ENCODE measurements around the gene CDKN2AIPNL.

Gene CDKN2AIPNL

GRCh38 chr5:134450374-134450773 lies 38.7 kb upstream of the CDKN2AIPNL start:
- H3K27me3 ChIP-seq (ENCODE audit: low read depth, low read length): no peaks in the 10 kb centered on the region
- H3K9me3 ChIP-seq (ENCODE audit: control insufficient read depth in 1 of 2, low read length in 2 of 2): no peaks in the 10 kb centered on the region
- no peak overlapping the region for H3K4me3 ChIP-seq (ENCODE audit: low read depth in 1 of 2, low read length in 2 of 2)
- H3K36me3 ChIP-seq (ENCODE audit: control insufficient read depth in 1 of 2, insufficient read depth in 2 of 2, low read length in 2 of 2): no peaks in the 10 kb centered on the region
- peaks cover 8 to 10% of the 10 kb centered on the region in 2 donors for H3K4me1 ChIP-seq (ENCODE audit: control insufficient read depth in 1 of 2, insufficient read depth in 2 of 2, low read length in 2 of 2)
- H3K27ac ChIP-seq (ENCODE audit: low read length): no peak overlapping the region

GRCh38 chr5:134449167-134449566 lies 37.5 kb upstream of the CDKN2AIPNL start:
- Histone ChIP-seq H3K36me3 (ENCODE audit: control insufficient read depth in 1 of 2, insufficient read depth in 2 of 2, low read length in 2 of 2) (no peaks in the 10 kb centered on the region), H3K27me3 (ENCODE audit: low read depth, low read length) (no peaks in the 10 kb centered on the region), H3K4me3 (ENCODE audit: low read depth in 1 of 2, low read length in 2 of 2) (no peak overlapping the region), H3K27ac (ENCODE audit: low read length) (no peak overlapping the region), H3K9me3 (ENCODE audit: control insufficient read depth in 1 of 2, low read length in 2 of 2) (no peaks in the 10 kb centered on the region), H3K4me1 (ENCODE audit: control insufficient read depth in 1 of 2, insufficient read depth in 2 of 2, low read length in 2 of 2) (peaks cover 8 to 10% of the 10 kb centered on the region in 2 donors)

GRCh38 chr5:134447815-134448520 lies 36.3 kb upstream of the CDKN2AIPNL start:
- no peak overlapping the region for H3K4me3 ChIP-seq (ENCODE audit: low read depth in 1 of 2, low read length in 2 of 2)
- no peaks in the 10 kb centered on the region for H3K27me3 ChIP-seq (ENCODE audit: low read depth, low read length)
- H3K27ac ChIP-seq (ENCODE audit: low read length): no peak overlapping the region

GRCh38 chr5:134446938-134447337 lies 35.3 kb upstream of the CDKN2AIPNL start:
- no peaks in the 10 kb centered on the region for H3K36me3 ChIP-seq (ENCODE audit: control insufficient read depth in 1 of 2, insufficient read depth in 2 of 2, low read length in 2 of 2)
- H3K4me3 ChIP-seq (ENCODE audit: low read depth in 1 of 2, low read length in 2 of 2): no peak overlapping the region
- H3K27me3 ChIP-seq (ENCODE audit: low read depth, low read length): no peaks in the 10 kb centered on the region
- no peak overlapping the region for H3K27ac ChIP-seq (ENCODE audit: low read length)
- no peaks in the 10 kb centered on the region for H3K9me3 ChIP-seq (ENCODE audit: control insufficient read depth in 1 of 2, low read length in 2 of 2)
- peaks cover 4 to 6% of the 10 kb centered on the region in 2 donors for H3K4me1 ChIP-seq (ENCODE audit: control insufficient read depth in 1 of 2, insufficient read depth in 2 of 2, low read length in 2 of 2)

More at GRCh38 chr5:134447815-134448520, 36.3 kb upstream of the CDKN2AIPNL start:
- H3K9me3 ChIP-seq (ENCODE audit: control insufficient read depth in 1 of 2, low read length in 2 of 2): no peaks in the 10 kb centered on the region
- H3K4me1 ChIP-seq (ENCODE audit: control insufficient read depth in 1 of 2, insufficient read depth in 2 of 2, low read length in 2 of 2): peaks cover 8 to 10% of the 10 kb centered on the region in 2 donors
- H3K36me3 ChIP-seq (ENCODE audit: control insufficient read depth in 1 of 2, insufficient read depth in 2 of 2, low read length in 2 of 2): no peaks in the 10 kb centered on the region

- no peaks in the 10 kb centered on the region for H3K9me3 ChIP-seq (ENCODE audit: control insufficient read depth in 1 of 2, low read length in 2 of 2)
- H3K4me3 ChIP-seq (ENCODE audit: low read depth in 1 of 2, low read length in 2 of 2): no peak overlapping the region
- no peaks in the 10 kb centered on the region for H3K4me1 ChIP-seq (ENCODE audit: control insufficient read depth in 1 of 2, insufficient read depth in 2 of 2, low read length in 2 of 2)
- no peaks in the 10 kb centered on the region for H3K27me3 ChIP-seq (ENCODE audit: low read depth, low read length)
- H3K36me3 ChIP-seq (ENCODE audit: control insufficient read depth in 1 of 2, insufficient read depth in 2 of 2, low read length in 2 of 2): no peaks in the 10 kb centered on the region
- no peak overlapping the region for H3K27ac ChIP-seq (ENCODE audit: low read length)
Observed at GRCh38 chr5:134445856-134446818, 34.5 kb upstream of the CDKN2AIPNL start.

GRCh38 chr5:134444941-134445471 lies 33.3 kb upstream of the CDKN2AIPNL start:
- Histone ChIP-seq H3K36me3 (ENCODE audit: control insufficient read depth in 1 of 2, insufficient read depth in 2 of 2, low read length in 2 of 2) (no peaks in the 10 kb centered on the region), H3K4me3 (ENCODE audit: low read depth in 1 of 2, low read length in 2 of 2) (no peak overlapping the region), H3K9me3 (ENCODE audit: control insufficient read depth in 1 of 2, low read length in 2 of 2) (no peaks in the 10 kb centered on the region), H3K27ac (ENCODE audit: low read length) (no peak overlapping the region), H3K27me3 (ENCODE audit: low read depth, low read length) (no peaks in the 10 kb centered on the region), H3K4me1 (ENCODE audit: control insufficient read depth in 1 of 2, insufficient read depth in 2 of 2, low read length in 2 of 2) (no peaks in the 10 kb centered on the region)

GRCh38 chr5:134440201-134440755 lies 28.6 kb upstream of the CDKN2AIPNL start:
- no peaks in the 10 kb centered on the region for H3K27me3 ChIP-seq (ENCODE audit: low read depth, low read length)
- H3K4me3 ChIP-seq (ENCODE audit: low read depth in 1 of 2, low read length in 2 of 2): no peak overlapping the region
- no peaks in the 10 kb centered on the region for H3K9me3 ChIP-seq (ENCODE audit: control insufficient read depth in 1 of 2, low read length in 2 of 2)
- peaks cover 0 to 3% of the 10 kb centered on the region in 2 donors for H3K36me3 ChIP-seq (ENCODE audit: control insufficient read depth in 1 of 2, insufficient read depth in 2 of 2, low read length in 2 of 2)
- H3K4me1 ChIP-seq (ENCODE audit: control insufficient read depth in 1 of 2, insufficient read depth in 2 of 2, low read length in 2 of 2): peaks cover 24 to 25% of the 10 kb centered on the region in 2 donors
- no peak overlapping the region for H3K27ac ChIP-seq (ENCODE audit: low read length)

GRCh38 chr5:134439210-134439654 lies 27.6 kb upstream of the CDKN2AIPNL start:
- Histone ChIP-seq H3K27me3 (ENCODE audit: low read depth, low read length) (no peaks in the 10 kb centered on the region), H3K27ac (ENCODE audit: low read length) (peak overlapping the region; percentile 83), H3K9me3 (ENCODE audit: control insufficient read depth in 1 of 2, low read length in 2 of 2) (no peaks in the 10 kb centered on the region), H3K36me3 (ENCODE audit: control insufficient read depth in 1 of 2, insufficient read depth in 2 of 2, low read length in 2 of 2) (peaks cover 0 to 3% of the 10 kb centered on the region in 2 donors), H3K4me1 (ENCODE audit: control insufficient read depth in 1 of 2, insufficient read depth in 2 of 2, low read length in 2 of 2) (peaks cover 24 to 25% of the 10 kb centered on the region in 2 donors), H3K4me3 (ENCODE audit: low read depth in 1 of 2, low read length in 2 of 2) (peak overlapping the region in 1 of 2 donors; percentile 10)

GRCh38 chr5:134438721-134439123 lies 27.0 kb upstream of the CDKN2AIPNL start:
- Histone ChIP-seq H3K4me1 (ENCODE audit: control insufficient read depth in 1 of 2, insufficient read depth in 2 of 2, low read length in 2 of 2) (peaks cover 24 to 25% of the 10 kb centered on the region in 2 donors), H3K27ac (ENCODE audit: low read length) (peak overlapping the region; percentile 83), H3K36me3 (ENCODE audit: control insufficient read depth in 1 of 2, insufficient read depth in 2 of 2, low read length in 2 of 2) (peaks cover 0 to 3% of the 10 kb centered on the region in 2 donors), H3K27me3 (ENCODE audit: low read depth, low read length) (no peaks in the 10 kb centered on the region), H3K9me3 (ENCODE audit: control insufficient read depth in 1 of 2, low read length in 2 of 2) (no peaks in the 10 kb centered on the region), H3K4me3 (ENCODE audit: low read depth in 1 of 2, low read length in 2 of 2) (peak overlapping the region; percentile 2 to 10)

GRCh38 chr5:134437847-134438581 lies 26.3 kb upstream of the CDKN2AIPNL start:
- peaks cover 24 to 25% of the 10 kb centered on the region in 2 donors for H3K4me1 ChIP-seq (ENCODE audit: control insufficient read depth in 1 of 2, insufficient read depth in 2 of 2, low read length in 2 of 2)
- peak overlapping the region; percentile 83 for H3K27ac ChIP-seq (ENCODE audit: low read length)
- no peaks in the 10 kb centered on the region for H3K27me3 ChIP-seq (ENCODE audit: low read depth, low read length)

More at GRCh38 chr5:134437847-134438581, 26.3 kb upstream of the CDKN2AIPNL start:
- Histone ChIP-seq H3K4me3 (ENCODE audit: low read depth in 1 of 2, low read length in 2 of 2) (no peak overlapping the region), H3K9me3 (ENCODE audit: control insufficient read depth in 1 of 2, low read length in 2 of 2) (no peaks in the 10 kb centered on the region), H3K36me3 (ENCODE audit: control insufficient read depth in 1 of 2, insufficient read depth in 2 of 2, low read length in 2 of 2) (peaks cover 0 to 3% of the 10 kb centered on the region in 2 donors)

All from muscle layer of duodenum (tissue), 2 donors.